Ishikawa (cell line): ENCODE results near the gene PIEZO1.

Source experiments
- CEBPB ChIP-seq: IDR thresholded peaks from 2 replicates; pipeline ENCODE4 v1.6.1; 2012
- CREB1 ChIP-seq: IDR thresholded peaks from 2 replicates; pipeline ENCODE4 v1.6.1; 2012; ENCODE audit warnings: low read depth
- EP300 ChIP-seq: IDR thresholded peaks from 2 replicates; pipeline ENCODE4 v1.6.1; 2012; ENCODE audit warnings: borderline replicate concordance
- FOXM1 ChIP-seq: IDR thresholded peaks from 2 replicates; pipeline ENCODE4 v1.6.1; 2012; ENCODE audit warnings: low read depth, borderline replicate concordance
- NFIC ChIP-seq: IDR thresholded peaks from 2 replicates; pipeline ENCODE4 v1.6.1; 2012
- RAD21 ChIP-seq: IDR thresholded peaks from 2 replicates; pipeline ENCODE4 v1.6.1; 2012; ENCODE audit warnings: low read depth
- TAF1 ChIP-seq: IDR thresholded peaks from 2 replicates; pipeline ENCODE4 v1.6.1; 2012; ENCODE audit warnings: low read depth, mild to moderate bottlenecking
- TCF12 ChIP-seq: IDR thresholded peaks from 2 replicates; pipeline ENCODE4 v1.6.1; 2012; ENCODE audit warnings: low read depth
- TEAD4 ChIP-seq: IDR thresholded peaks from 2 replicates; pipeline ENCODE4 v1.6.1; 2012
- YY1 ChIP-seq: IDR thresholded peaks from 2 replicates; pipeline ENCODE4 v1.6.1; 2012; ENCODE audit warnings: low read depth
- ZBTB7A ChIP-seq: IDR thresholded peaks from 2 replicates; pipeline ENCODE4 v1.6.1; 2012; ENCODE audit warnings: low read depth
- TF ChIP-seq, protein P1 (sequence below): IDR thresholded peaks from 2 replicates; pipeline ENCODE4 v1.6.1; 2012; ENCODE audit warnings: low read depth, mild to moderate bottlenecking
- TF ChIP-seq, protein P2 (sequence below): IDR thresholded peaks from 2 replicates; pipeline ENCODE4 v1.6.1; 2012
- TF ChIP-seq, protein P3 (sequence below): IDR thresholded peaks from 2 replicates; pipeline ENCODE4 v1.6.1; 2012

DNA sequence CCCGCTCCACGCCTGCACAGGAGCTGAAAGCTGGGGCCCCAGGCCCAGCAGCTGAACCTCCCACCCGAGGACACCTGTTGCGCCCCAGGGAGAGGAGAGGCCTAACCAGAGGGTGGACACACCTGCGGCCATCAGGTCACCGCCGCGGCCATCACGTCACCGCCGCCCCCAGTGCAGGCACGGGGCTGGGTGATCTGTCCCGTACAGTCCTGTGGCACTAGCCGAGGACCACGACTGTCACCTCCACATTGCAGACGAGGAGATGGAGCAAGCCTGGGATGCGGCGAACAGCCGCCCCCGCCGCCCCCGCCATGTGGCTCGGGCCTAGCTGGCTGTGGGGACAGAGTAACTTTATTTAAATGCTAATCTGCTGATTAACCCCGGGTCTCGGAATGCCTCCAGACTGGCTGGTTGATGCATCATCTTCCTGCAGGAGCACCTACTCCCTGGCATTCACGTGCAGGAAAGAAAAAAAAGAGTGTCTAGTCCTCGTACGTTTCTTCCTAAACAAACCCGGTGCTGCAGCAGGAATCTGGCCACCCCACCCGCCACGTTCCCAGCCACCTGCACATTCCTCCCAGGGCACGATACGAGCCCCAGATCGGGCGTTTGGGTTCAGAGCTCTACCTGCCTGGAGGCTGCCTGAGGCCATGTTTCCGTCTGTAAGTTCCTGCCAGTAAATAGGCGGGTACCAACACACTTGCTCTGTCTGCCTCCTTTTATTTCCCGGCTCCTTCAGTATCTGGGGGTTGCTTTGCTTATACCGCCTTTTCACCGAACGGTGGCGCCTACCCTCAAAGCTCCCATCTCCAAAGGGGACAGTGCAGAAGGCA is 29.9 kb downstream of the PIEZO1 start:
- TF ChIP-seq, protein P1, sequence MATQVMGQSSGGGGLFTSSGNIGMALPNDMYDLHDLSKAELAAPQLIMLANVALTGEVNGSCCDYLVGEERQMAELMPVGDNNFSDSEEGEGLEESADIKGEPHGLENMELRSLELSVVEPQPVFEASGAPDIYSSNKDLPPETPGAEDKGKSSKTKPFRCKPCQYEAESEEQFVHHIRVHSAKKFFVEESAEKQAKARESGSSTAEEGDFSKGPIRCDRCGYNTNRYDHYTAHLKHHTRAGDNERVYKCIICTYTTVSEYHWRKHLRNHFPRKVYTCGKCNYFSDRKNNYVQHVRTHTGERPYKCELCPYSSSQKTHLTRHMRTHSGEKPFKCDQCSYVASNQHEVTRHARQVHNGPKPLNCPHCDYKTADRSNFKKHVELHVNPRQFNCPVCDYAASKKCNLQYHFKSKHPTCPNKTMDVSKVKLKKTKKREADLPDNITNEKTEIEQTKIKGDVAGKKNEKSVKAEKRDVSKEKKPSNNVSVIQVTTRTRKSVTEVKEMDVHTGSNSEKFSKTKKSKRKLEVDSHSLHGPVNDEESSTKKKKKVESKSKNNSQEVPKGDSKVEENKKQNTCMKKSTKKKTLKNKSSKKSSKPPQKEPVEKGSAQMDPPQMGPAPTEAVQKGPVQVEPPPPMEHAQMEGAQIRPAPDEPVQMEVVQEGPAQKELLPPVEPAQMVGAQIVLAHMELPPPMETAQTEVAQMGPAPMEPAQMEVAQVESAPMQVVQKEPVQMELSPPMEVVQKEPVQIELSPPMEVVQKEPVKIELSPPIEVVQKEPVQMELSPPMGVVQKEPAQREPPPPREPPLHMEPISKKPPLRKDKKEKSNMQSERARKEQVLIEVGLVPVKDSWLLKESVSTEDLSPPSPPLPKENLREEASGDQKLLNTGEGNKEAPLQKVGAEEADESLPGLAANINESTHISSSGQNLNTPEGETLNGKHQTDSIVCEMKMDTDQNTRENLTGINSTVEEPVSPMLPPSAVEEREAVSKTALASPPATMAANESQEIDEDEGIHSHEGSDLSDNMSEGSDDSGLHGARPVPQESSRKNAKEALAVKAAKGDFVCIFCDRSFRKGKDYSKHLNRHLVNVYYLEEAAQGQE, result no peak
- TF ChIP-seq, protein P2, sequence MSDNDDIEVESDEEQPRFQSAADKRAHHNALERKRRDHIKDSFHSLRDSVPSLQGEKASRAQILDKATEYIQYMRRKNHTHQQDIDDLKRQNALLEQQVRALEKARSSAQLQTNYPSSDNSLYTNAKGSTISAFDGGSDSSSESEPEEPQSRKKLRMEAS, result no peak
- TF ChIP-seq EP300 (no peak), RAD21 (no peak), YY1 (no peak), CREB1 (no peak), NFIC (no peak), TAF1 (no peak), ZBTB7A (no peak), TEAD4 (no peak), CEBPB (no peak), TCF12 (no peak), FOXM1 (no peak)
- TF ChIP-seq, protein P3, sequence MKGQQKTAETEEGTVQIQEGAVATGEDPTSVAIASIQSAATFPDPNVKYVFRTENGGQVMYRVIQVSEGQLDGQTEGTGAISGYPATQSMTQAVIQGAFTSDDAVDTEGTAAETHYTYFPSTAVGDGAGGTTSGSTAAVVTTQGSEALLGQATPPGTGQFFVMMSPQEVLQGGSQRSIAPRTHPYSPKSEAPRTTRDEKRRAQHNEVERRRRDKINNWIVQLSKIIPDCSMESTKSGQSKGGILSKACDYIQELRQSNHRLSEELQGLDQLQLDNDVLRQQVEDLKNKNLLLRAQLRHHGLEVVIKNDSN, result no peak
